ENCODE results near the gene RXRA.
A peak's percentile ranks its signal among the peaks of the same experiment; 100 is the strongest.

RXRA gene

GRCh38 chr9:134373269-134373668, 47.0 kb downstream of the RXRA start:
- no peak for DNase-seq (ENCODE audit: low spot score)
- in situ Hi-C loops (cut with MboI; ENCODE audit: low sequenced_read_pairs, unreplicated experiment) = no loop called here
- no peak for TF ChIP-seq CTCF (IDR thresholded peaks at IDR 0.05; ENCODE audit: borderline replicate concordance, control extremely low read depth, extremely low read depth, insufficient read depth, missing control alignments)

GRCh38 chr9:134373953-134374300, 47.7 kb downstream of the RXRA start:
- DNase-seq (ENCODE audit: low spot score) = no peak
- in situ Hi-C loops (cut with MboI; ENCODE audit: low sequenced_read_pairs, unreplicated experiment) = no loop called here
- TF ChIP-seq CTCF (IDR thresholded peaks at IDR 0.05; ENCODE audit: borderline replicate concordance, control extremely low read depth, extremely low read depth, insufficient read depth, missing control alignments) = no peak

GRCh38 chr9:134374301-134375010, 48.2 kb downstream of the RXRA start:
- TF ChIP-seq CTCF (IDR thresholded peaks at IDR 0.05; ENCODE audit: borderline replicate concordance, control extremely low read depth, extremely low read depth, insufficient read depth, missing control alignments) = no peak
- peak; percentile 71 for DNase-seq (ENCODE audit: low spot score)
- in situ Hi-C loops (cut with MboI; ENCODE audit: low sequenced_read_pairs, unreplicated experiment) = no loop called here

- TF ChIP-seq CTCF (IDR thresholded peaks at IDR 0.05; ENCODE audit: borderline replicate concordance, control extremely low read depth, extremely low read depth, insufficient read depth, missing control alignments) = no peak
Observed at GRCh38 chr9:134375011-134375390, 48.7 kb downstream of the RXRA start.

GRCh38 chr9:134375430-134376385, 49.5 kb downstream of the RXRA start:
- DNase-seq (ENCODE audit: low spot score) = no peak
- no peak for TF ChIP-seq CTCF (IDR thresholded peaks at IDR 0.05; ENCODE audit: borderline replicate concordance, control extremely low read depth, extremely low read depth, insufficient read depth, missing control alignments)

More at GRCh38 chr9:134375011-134375390, 48.7 kb downstream of the RXRA start:
- DNase-seq (ENCODE audit: low spot score) = no peak
- in situ Hi-C loops (cut with MboI; ENCODE audit: low sequenced_read_pairs, unreplicated experiment) = no loop called here

GRCh38 chr9:134376386-134377142, 50.3 kb downstream of the RXRA start:
- in situ Hi-C loops (cut with MboI; ENCODE audit: low sequenced_read_pairs, unreplicated experiment) = no loop called here
- no peak for DNase-seq (ENCODE audit: low spot score)
- TF ChIP-seq CTCF (IDR thresholded peaks at IDR 0.05; ENCODE audit: borderline replicate concordance, control extremely low read depth, extremely low read depth, insufficient read depth, missing control alignments) = no peak

More at GRCh38 chr9:134375430-134376385, 49.5 kb downstream of the RXRA start:
- in situ Hi-C loops (cut with MboI; ENCODE audit: low sequenced_read_pairs, unreplicated experiment) = no loop called here
